Keratinocyte (primary cell): ENCODE measurements around the gene TTI1. TPM values are rescaled to one million over a fixed set of nuclear protein-coding genes. Genes with fewer than 3 reads are reported as not detected.

Experiments used
- DNase-seq: peaks from one replicate; pipeline ENCODE4 v3.0.0-alpha.2; 2011; ENCODE audit warnings: low read depth, missing footprints, low spot score
- FAIRE-seq: peaks from 2 replicates; lab custom pipeline; 2011; peaks lifted over from hg19 to GRCh38; lab: Jason Lieb, UNC
- H2AFZ ChIP-seq: 2 replicates; pipeline ENCODE4 v1.6.0; 2012; ENCODE audit warnings: low read length, control low read depth, inconsistent platforms; ENCODE audit not compliant: control insufficient read depth
- H3K27ac ChIP-seq: 2 replicates; pipeline ENCODE4 v1.5.1; 2011; ENCODE audit warnings: low read length; ENCODE audit not compliant: control insufficient read depth, insufficient read depth
- H3K27me3 ChIP-seq: 3 replicates; pipeline ENCODE4 v1.6.0; 2011; ENCODE audit warnings: low read length; ENCODE audit not compliant: control insufficient read depth, insufficient read depth; ENCODE audit errors: extremely low read depth
- H3K36me3 ChIP-seq, 2 experiments: 2 replicates in 1 of 2; 3 replicates in 1 of 2; pipeline ENCODE4 v1.5.1; 2011; ENCODE audit warnings: low read length in 2 of 2, mild to moderate bottlenecking in 1 of 2; ENCODE audit not compliant: control insufficient read depth in 2 of 2, insufficient read depth in 2 of 2; ENCODE audit errors: extremely low read depth in 1 of 2
- H3K4me1 ChIP-seq: 3 replicates; pipeline ENCODE4 v1.5.1; 2011; ENCODE audit warnings: low read length; ENCODE audit not compliant: control insufficient read depth, insufficient read depth; ENCODE audit errors: extremely low read depth
- H3K4me2 ChIP-seq: 3 replicates; pipeline ENCODE4 v1.6.0; 2011; ENCODE audit warnings: low read depth, low read length; ENCODE audit not compliant: control insufficient read depth, insufficient read depth; ENCODE audit errors: extremely low read depth
- H3K4me3 ChIP-seq, 3 experiments: fragments of 200-600 bp in 1 of 3; sonication (generic) in 1 of 3; 2 replicates in 2 of 3; 3 replicates in 1 of 3; pipeline ENCODE4 v1.5.1; 2011 to 2016; ENCODE audit warnings: low read length in 3 of 3, mild to moderate bottlenecking in 3 of 3, control low read depth in 2 of 3, inconsistent platforms in 1 of 3, low read depth in 1 of 3, mixed read lengths in 1 of 3, mixed run types in 1 of 3, moderate library complexity in 1 of 3; ENCODE audit not compliant: control insufficient read depth in 2 of 3, insufficient read depth in 2 of 3; ENCODE audit errors: extremely low read depth in 1 of 3
- H3K79me2 ChIP-seq: 2 replicates; pipeline ENCODE4 v1.6.0; 2012; ENCODE audit warnings: low read length; ENCODE audit not compliant: control insufficient read depth, insufficient read depth
- H3K9ac ChIP-seq: 3 replicates; pipeline ENCODE4 v1.6.0; 2011; ENCODE audit warnings: low read length; ENCODE audit not compliant: control insufficient read depth, insufficient read depth; ENCODE audit errors: extremely low read depth
- H3K9me1 ChIP-seq: 3 replicates; pipeline ENCODE4 v1.6.0; 2011; ENCODE audit warnings: low read length; ENCODE audit not compliant: control insufficient read depth, insufficient read depth; ENCODE audit errors: extremely low read depth
- H3K9me3 ChIP-seq: 2 replicates; pipeline ENCODE4 v1.5.1; 2012; ENCODE audit warnings: low read depth, low read length; ENCODE audit not compliant: control insufficient read depth
- H4K20me1 ChIP-seq: 3 replicates; pipeline ENCODE4 v1.6.0; 2011; ENCODE audit warnings: low read length; ENCODE audit not compliant: control insufficient read depth, insufficient read depth; ENCODE audit errors: extremely low read depth
- EZH2 ChIP-seq: IDR thresholded peaks from one replicate; pipeline ENCODE4 v1.6.1; 2012; ENCODE audit warnings: inconsistent platforms, mild to moderate bottlenecking, low read length, moderate library complexity
- dilution Hi-C: fragments of 300-500 bp; cut with MboI; formaldehyde crosslinking; loops from one replicate; pipeline ENCODE4 v1.7.0; 2020; ENCODE audit warnings: low sequenced_read_pairs; ENCODE audit not compliant: extremely low pct_ligation_motif_present
- polyA plus RNA-seq, 5 experiments: library from polyadenylated mRNA; depleted of rRNA in 3 of 5; stranded (reverse) in 3 of 5; stranded (forward) in 1 of 5; unstranded in 1 of 5; fragments of >200 nt; gene quantifications; 1 replicate in 1 of 5; 2 replicates in 3 of 5; 3 replicates in 1 of 5; pipeline versions ENCODE4 v1.2.1 to v1.2.3, GENCODE V29; 2011 to 2012; ENCODE audit warnings: missing spikeins in 2 of 5, low read depth in 1 of 5, low replicate concordance in 1 of 5
- TF ChIP-seq, protein P1 (sequence below), 3 experiments: IDR thresholded peaks in 1 of 3; conservative IDR thresholded peaks in 1 of 3; optimal IDR thresholded peaks in 1 of 3; 2 replicates in 2 of 3; 3 replicates in 1 of 3; pipeline versions ENCODE3 to v1.5.1; 2011; ENCODE audit warnings: low read length in 3 of 3, mild to moderate bottlenecking in 3 of 3, moderate library complexity in 2 of 3, control low read depth in 1 of 3, inconsistent platforms in 1 of 3; ENCODE audit not compliant: insufficient read depth in 2 of 3; ENCODE audit errors: extremely low read depth in 1 of 3

The TTI1 gene
- polyA plus RNA-seq, 1 donor (not counting 4 experiments of a cell fraction or from before 2014, with no cell fraction given): 13.5 TPM

DNA sequence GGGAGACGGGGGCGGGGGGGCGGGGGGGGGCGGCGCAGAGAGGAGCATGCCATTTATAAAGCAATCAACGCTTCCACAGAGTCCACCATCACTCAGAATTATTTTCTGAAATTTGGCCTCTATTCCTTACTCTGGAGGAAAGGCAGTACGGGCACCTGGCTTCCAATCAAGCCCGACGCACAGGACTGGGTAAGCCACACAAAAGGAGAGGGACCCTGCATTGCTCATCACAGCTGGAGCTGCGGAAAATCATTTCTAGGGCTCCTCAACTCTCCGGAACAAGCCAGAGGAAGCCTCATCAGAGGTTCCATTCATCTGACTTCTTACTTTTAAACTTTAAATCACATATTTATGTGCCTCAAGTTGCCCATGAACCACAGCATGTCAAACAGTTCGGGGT lies 55.9 kb downstream of the TTI1 start:
- Histone ChIP-seq H3K4me3 (no peak overlapping the region), H3K27ac (no peak overlapping the region), H3K9me3 (no peaks in the 10 kb centered on the region), H3K27me3 (no peaks in the 10 kb centered on the region), H3K9ac (no peak overlapping the region), H3K4me1 (no peaks in the 10 kb centered on the region), H4K20me1 (no peaks in the 10 kb centered on the region), H2AFZ (no peak overlapping the region), H3K4me2 (no peak overlapping the region), H3K9me1 (no peaks in the 10 kb centered on the region), H3K79me2 (no peaks in the 10 kb centered on the region), H3K36me3 (no peaks in the 10 kb centered on the region)
- FAIRE-seq (no peak), DNase-seq (no peak)
- dilution Hi-C loops: no loop called here
- TF ChIP-seq EZH2: no peak
- TF ChIP-seq, protein P1, sequence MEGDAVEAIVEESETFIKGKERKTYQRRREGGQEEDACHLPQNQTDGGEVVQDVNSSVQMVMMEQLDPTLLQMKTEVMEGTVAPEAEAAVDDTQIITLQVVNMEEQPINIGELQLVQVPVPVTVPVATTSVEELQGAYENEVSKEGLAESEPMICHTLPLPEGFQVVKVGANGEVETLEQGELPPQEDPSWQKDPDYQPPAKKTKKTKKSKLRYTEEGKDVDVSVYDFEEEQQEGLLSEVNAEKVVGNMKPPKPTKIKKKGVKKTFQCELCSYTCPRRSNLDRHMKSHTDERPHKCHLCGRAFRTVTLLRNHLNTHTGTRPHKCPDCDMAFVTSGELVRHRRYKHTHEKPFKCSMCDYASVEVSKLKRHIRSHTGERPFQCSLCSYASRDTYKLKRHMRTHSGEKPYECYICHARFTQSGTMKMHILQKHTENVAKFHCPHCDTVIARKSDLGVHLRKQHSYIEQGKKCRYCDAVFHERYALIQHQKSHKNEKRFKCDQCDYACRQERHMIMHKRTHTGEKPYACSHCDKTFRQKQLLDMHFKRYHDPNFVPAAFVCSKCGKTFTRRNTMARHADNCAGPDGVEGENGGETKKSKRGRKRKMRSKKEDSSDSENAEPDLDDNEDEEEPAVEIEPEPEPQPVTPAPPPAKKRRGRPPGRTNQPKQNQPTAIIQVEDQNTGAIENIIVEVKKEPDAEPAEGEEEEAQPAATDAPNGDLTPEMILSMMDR (optimal IDR thresholded peaks at IDR 0.05 in 1 of 3, IDR thresholded peaks at IDR 0.05 in 1 of 3, conservative IDR thresholded peaks at IDR 0.05 in 1 of 3; ENCODE audit: extremely low read depth in 1 of 3, insufficient read depth in 2 of 3, low read length in 3 of 3): no peak

DNA sequence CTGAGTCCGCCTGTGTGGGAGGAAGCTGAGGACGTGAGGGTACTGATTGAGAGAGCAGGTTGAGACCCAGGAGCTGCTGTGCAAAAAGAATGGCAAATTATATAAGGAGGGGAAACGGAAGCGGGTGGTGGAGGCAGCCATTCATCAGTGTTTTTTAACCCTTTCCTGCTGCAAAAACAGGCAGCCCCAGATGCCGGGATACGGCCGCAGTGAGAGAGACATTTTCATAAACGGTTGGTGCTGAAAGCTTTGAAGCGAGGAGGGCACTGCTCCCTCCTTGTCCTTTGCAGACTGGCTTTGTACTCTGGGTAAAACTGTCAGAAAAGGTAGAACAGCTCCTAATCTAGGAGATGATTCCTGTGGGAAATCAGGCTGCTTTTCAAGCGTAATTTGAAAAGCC lies 56.4 kb downstream of the TTI1 start:
- Histone ChIP-seq H3K4me3 (no peak overlapping the region), H3K27ac (no peak overlapping the region), H4K20me1 (no peaks in the 10 kb centered on the region), H2AFZ (no peak overlapping the region), H3K27me3 (no peaks in the 10 kb centered on the region), H3K9me1 (no peaks in the 10 kb centered on the region), H3K9me3 (no peaks in the 10 kb centered on the region), H3K4me1 (no peaks in the 10 kb centered on the region), H3K9ac (no peak overlapping the region), H3K79me2 (no peaks in the 10 kb centered on the region), H3K36me3 (no peaks in the 10 kb centered on the region), H3K4me2 (no peak overlapping the region)
- DNase-seq (no peak), FAIRE-seq (no peak)
- dilution Hi-C loops: no loop called here
- TF ChIP-seq, protein P1 (optimal IDR thresholded peaks at IDR 0.05 in 1 of 3, IDR thresholded peaks at IDR 0.05 in 1 of 3, conservative IDR thresholded peaks at IDR 0.05 in 1 of 3; ENCODE audit: extremely low read depth in 1 of 3, insufficient read depth in 2 of 3, low read length in 3 of 3): no peak
- TF ChIP-seq EZH2: no peak
